ENCODE measurements around the gene NHERF1. TPM values are rescaled to one million over a fixed set of nuclear protein-coding genes. Genes with fewer than 3 reads are reported as not detected.

NHERF1 gene
- total and polyA plus RNA-seq, 7 donors: 2.4 to 37.1 (median 4.9) TPM

DNA sequence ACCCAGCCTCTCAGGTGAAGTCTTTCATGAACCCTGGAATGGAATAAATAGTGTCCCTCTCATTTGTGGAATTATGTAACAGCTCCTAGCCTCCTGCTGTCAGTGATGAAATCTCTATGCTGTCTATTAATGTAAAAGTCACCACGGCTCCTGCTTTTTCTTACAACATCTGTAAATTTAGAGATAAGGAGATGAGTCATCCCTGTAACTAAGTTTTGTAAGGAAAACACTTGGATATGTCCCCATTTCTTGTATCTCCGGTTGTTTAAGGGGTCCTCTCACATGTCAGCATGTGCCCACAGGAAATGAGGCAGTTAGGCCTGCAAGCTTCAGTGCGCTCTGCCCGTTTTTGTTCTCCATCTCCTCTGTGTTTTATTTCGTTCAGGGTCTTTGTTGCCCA is 30.5 kb downstream of the NHERF1 start:
- Histone ChIP-seq H3K4me3 (no peak overlapping the region), H3K27ac (no peak overlapping the region), H3K4me1 (peaks cover 11% of the 10 kb centered on the region), H3K27me3 (ENCODE audit: insufficient read depth in 3 of 3, low read length in 2 of 3) (no peaks in the 10 kb centered on the region), H3K36me3 (ENCODE audit: insufficient read depth in 1 of 2, low read depth in 1 of 2) (peaks cover 0 to 40% of the 10 kb centered on the region in 2 donors), H3K9me3 (no peaks in the 10 kb centered on the region)
- TF ChIP-seq, protein P1, sequence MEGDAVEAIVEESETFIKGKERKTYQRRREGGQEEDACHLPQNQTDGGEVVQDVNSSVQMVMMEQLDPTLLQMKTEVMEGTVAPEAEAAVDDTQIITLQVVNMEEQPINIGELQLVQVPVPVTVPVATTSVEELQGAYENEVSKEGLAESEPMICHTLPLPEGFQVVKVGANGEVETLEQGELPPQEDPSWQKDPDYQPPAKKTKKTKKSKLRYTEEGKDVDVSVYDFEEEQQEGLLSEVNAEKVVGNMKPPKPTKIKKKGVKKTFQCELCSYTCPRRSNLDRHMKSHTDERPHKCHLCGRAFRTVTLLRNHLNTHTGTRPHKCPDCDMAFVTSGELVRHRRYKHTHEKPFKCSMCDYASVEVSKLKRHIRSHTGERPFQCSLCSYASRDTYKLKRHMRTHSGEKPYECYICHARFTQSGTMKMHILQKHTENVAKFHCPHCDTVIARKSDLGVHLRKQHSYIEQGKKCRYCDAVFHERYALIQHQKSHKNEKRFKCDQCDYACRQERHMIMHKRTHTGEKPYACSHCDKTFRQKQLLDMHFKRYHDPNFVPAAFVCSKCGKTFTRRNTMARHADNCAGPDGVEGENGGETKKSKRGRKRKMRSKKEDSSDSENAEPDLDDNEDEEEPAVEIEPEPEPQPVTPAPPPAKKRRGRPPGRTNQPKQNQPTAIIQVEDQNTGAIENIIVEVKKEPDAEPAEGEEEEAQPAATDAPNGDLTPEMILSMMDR (IDR thresholded peaks at IDR 0.05): no peak
- intact Hi-C loops (cut with DNase I): no loop called here
- WGBS, 3 donors: 68 to 82% (median 69%) methylated on average over 5 of the region's 5 CpGs
- DNase-seq: no peak
- ATAC-seq: no peak

- Histone ChIP-seq H3K27me3 (ENCODE audit: insufficient read depth in 3 of 3, low read length in 2 of 3) (no peaks in the 10 kb centered on the region), H3K36me3 (ENCODE audit: insufficient read depth in 1 of 2, low read depth in 1 of 2) (peaks cover 0 to 40% of the 10 kb centered on the region in 2 donors), H3K4me1 (peaks cover 11% of the 10 kb centered on the region), H3K4me3 (no peak overlapping the region), H3K27ac (no peak overlapping the region), H3K9me3 (no peaks in the 10 kb centered on the region)
- no peak for ATAC-seq
- no peak for DNase-seq
- TF ChIP-seq, protein P1 (IDR thresholded peaks at IDR 0.05): no peak
- WGBS, 3 donors: 83 to 88% (median 85%) methylated on average over 8 of the region's 8 CpGs
- intact Hi-C loops (cut with DNase I): no loop called here
These were observed 31.1 kb downstream of the NHERF1 start for GRCh38 chr17:74779501-74779900.

DNA sequence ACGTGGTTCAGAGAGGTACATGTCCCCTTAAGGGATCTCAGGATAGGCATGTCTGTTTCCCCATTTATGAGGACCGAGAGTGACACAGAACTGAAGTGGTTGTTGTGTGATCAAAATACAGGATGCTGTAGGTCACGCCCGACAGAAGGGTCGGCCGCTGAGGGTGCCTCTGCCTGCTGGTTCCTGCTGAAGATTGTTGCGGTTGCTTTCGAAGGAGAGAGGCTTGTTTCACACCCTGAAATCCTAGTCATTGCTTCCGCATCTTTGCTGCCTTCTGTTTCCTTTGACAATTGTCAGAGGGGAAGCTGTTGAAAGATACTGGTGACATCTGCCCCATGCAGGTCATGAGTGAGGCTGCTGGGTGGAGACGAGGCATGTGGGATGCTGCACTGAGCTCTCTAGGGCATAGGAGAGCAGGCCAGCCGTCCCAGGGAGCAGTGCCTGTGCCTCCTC is 31.5 kb downstream of the NHERF1 start:
- H3K4me3 ChIP-seq: no peak overlapping the region
- H3K27ac ChIP-seq: no peak overlapping the region
- intact Hi-C loops (cut with DNase I): no loop called here
- H3K4me1 ChIP-seq: peaks cover 11% of the 10 kb centered on the region
- no peak for ATAC-seq
- DNase-seq: peak in 1 of 2 donors; percentile 73
- WGBS, 3 donors: 76 to 79% (median 78%) methylated on average over 11 of the region's 11 CpGs
- peaks cover 0 to 40% of the 10 kb centered on the region in 2 donors for H3K36me3 ChIP-seq (ENCODE audit: insufficient read depth in 1 of 2, low read depth in 1 of 2)
- H3K9me3 ChIP-seq: no peaks in the 10 kb centered on the region
- TF ChIP-seq, protein P1 (IDR thresholded peaks at IDR 0.05): no peak
- H3K27me3 ChIP-seq (ENCODE audit: insufficient read depth in 3 of 3, low read length in 2 of 3): no peaks in the 10 kb centered on the region

- Histone ChIP-seq H3K27ac (no peak overlapping the region), H3K27me3 (ENCODE audit: insufficient read depth in 3 of 3, low read length in 2 of 3) (no peaks in the 10 kb centered on the region), H3K4me1 (peaks cover 5% of the 10 kb centered on the region), H3K36me3 (ENCODE audit: insufficient read depth in 1 of 2, low read depth in 1 of 2) (peaks cover 0 to 42% of the 10 kb centered on the region in 2 donors), H3K4me3 (no peak overlapping the region), H3K9me3 (no peaks in the 10 kb centered on the region)
- DNase-seq (no peak), ATAC-seq (no peak)
- WGBS, 3 donors: 61 to 80% (median 64%) methylated on average over 7 of the region's 7 CpGs
- TF ChIP-seq, protein P1 (IDR thresholded peaks at IDR 0.05): no peak
- intact Hi-C loops (cut with DNase I): no loop called here
These were observed 32.2 kb downstream of the NHERF1 start for GRCh38 chr17:74780443-74781238.

Measured in psoas muscle (tissue), 8 donors.